HepG2 (cell line): ENCODE results near the gene NALCN. TPM values are rescaled to one million over a fixed set of nuclear protein-coding genes. Genes with fewer than 3 reads are reported as not detected.

Source experiments
- ATAC-seq: fragments of 200-7000 bp; cut with Tn5 transposase; 3 replicates; pipeline ENCODE4 v1.9.1; 2020; ENCODE audit warnings: mild to moderate bottlenecking, moderate library complexity
- BruUV-seq: library from RNA; stranded (reverse); fragments of 400-500 nt; replicated peaks from 2 replicates; lab custom pipeline; 2021; lab: Mats Ljungman, UMichigan
- CTCF ChIA-PET: fragments of 300-600 bp; formaldehyde crosslinking; extraction: SDS; loops from one replicate; lab custom pipeline; 2021; ENCODE audit warnings: low total read pairs, inconsistent platforms, low intra/inter-chr PET ratio; lab: Yijun Ruan, JAX
- POLR2A ChIA-PET: fragments of 350-600 bp; sonication (Branson Sonifier 250); formaldehyde crosslinking; loops from one replicate; lab custom pipeline; 2020; ENCODE audit warnings: antibody characterized with exemption, inconsistent platforms; lab: Yijun Ruan, JAX
- DNase-seq: peaks from one replicate; pipeline ENCODE4 v3.0.0-alpha.2; 2015; ENCODE audit warnings: low spot score
- FAIRE-seq: peaks from 3 replicates; lab custom pipeline; 2011; peaks lifted over from hg19 to GRCh38; lab: Jason Lieb, UNC
- H2AFZ ChIP-seq: one replicate; pipeline ENCODE4 v1.6.1; 2011; ENCODE audit warnings: low read length, inconsistent platforms
- H3K27ac ChIP-seq: fragments of 300-600 bp; 3 replicates; pipeline ENCODE4 v1.8.0; 2011; ENCODE audit warnings: mixed run types, mild to moderate bottlenecking, mixed read lengths, low read length, inconsistent platforms; ENCODE audit not compliant: insufficient read depth; ENCODE audit errors: extremely low read length
- H3K27me3 ChIP-seq, 2 experiments: fragments of 200-600 bp in 1 of 2; 2 replicates in 1 of 2; 3 replicates in 1 of 2; pipeline versions ENCODE4 v1.6.0 to v1.8.0; 2011; ENCODE audit warnings: low read length in 2 of 2, mild to moderate bottlenecking in 2 of 2, moderate library complexity in 2 of 2, inconsistent platforms in 1 of 2; ENCODE audit not compliant: insufficient read depth in 2 of 2, control insufficient read depth in 1 of 2
- H3K36me3 ChIP-seq, 2 experiments: fragments of 200-600 bp in 1 of 2; replicated peaks in 1 of 2; 2 replicates in 1 of 2; 3 replicates in 1 of 2; pipeline versions ENCODE4 v1.5.1 to v1.8.0; 2011; ENCODE audit warnings: low read length in 2 of 2, inconsistent platforms in 1 of 2; ENCODE audit not compliant: insufficient read depth in 2 of 2, control insufficient read depth in 1 of 2
- H3K4me1 ChIP-seq: 2 replicates; pipeline ENCODE4 v1.5.1; 2012; ENCODE audit warnings: low read length, inconsistent platforms; ENCODE audit not compliant: insufficient read depth
- H3K4me2 ChIP-seq: 2 replicates; pipeline ENCODE4 v1.6.0; 2011; ENCODE audit warnings: low read depth, low read length, inconsistent platforms
- H3K4me3 ChIP-seq, 3 experiments: fragments of 200-600 bp in 1 of 3; sonication (generic), shearing (Covaris generic) in 1 of 3; replicated peaks in 1 of 3; 2 replicates each; pipeline ENCODE4 v1.5.1; 2011 to 2016; ENCODE audit warnings: low read length in 3 of 3, inconsistent platforms in 2 of 3, low read depth in 2 of 3, mild to moderate bottlenecking in 2 of 3, control low read depth in 1 of 3, mixed read lengths in 1 of 3; ENCODE audit not compliant: insufficient read depth in 1 of 3
- H3K79me2 ChIP-seq: one replicate; pipeline ENCODE4 v1.6.1; 2011; ENCODE audit warnings: low read length, inconsistent platforms; ENCODE audit not compliant: insufficient read depth
- H3K9ac ChIP-seq: 2 replicates; pipeline ENCODE4 v1.6.0; 2011; ENCODE audit warnings: mild to moderate bottlenecking, low read depth, low read length, inconsistent platforms; ENCODE audit not compliant: insufficient read depth
- H3K9me3 ChIP-seq: 2 replicates; pipeline ENCODE4 v1.5.1; 2012; ENCODE audit warnings: mild to moderate bottlenecking, low read length
- H4K20me1 ChIP-seq: 2 replicates; pipeline ENCODE4 v1.6.0; 2011; ENCODE audit warnings: inconsistent platforms, mild to moderate bottlenecking, low read length, moderate library complexity; ENCODE audit not compliant: insufficient read depth
- ADNP ChIP-seq: sonication (generic); formaldehyde crosslinking; IDR thresholded peaks from 2 replicates; pipeline ENCODE4 v1.4.0; 2020; ENCODE audit warnings: missing genetic modification reagents
- ESRRA ChIP-seq: sonication (generic); formaldehyde crosslinking; IDR thresholded peaks from 2 replicates; pipeline ENCODE4 v1.5.1; 2020; ENCODE audit warnings: mild to moderate bottlenecking, low read depth, missing genetic modification reagents
- ETV5 ChIP-seq: IDR thresholded peaks from 2 replicates; pipeline ENCODE4 v1.6.1; 2018; ENCODE audit warnings: missing biosample characterization, missing genetic modification reagents, inconsistent platforms, borderline replicate concordance
- FOXA3 ChIP-seq: IDR thresholded peaks from 2 replicates; pipeline ENCODE4 v1.6.1; 2016; ENCODE audit warnings: missing genetic modification reagents, missing compliant biosample characterization
- HES4 ChIP-seq: sonication (generic); formaldehyde crosslinking; IDR thresholded peaks from 2 replicates; pipeline ENCODE4 v1.9.0; 2021; ENCODE audit warnings: mild to moderate bottlenecking, missing genetic modification reagents, borderline replicate concordance
- PHF5A ChIP-seq: IDR thresholded peaks from one replicate; pipeline ENCODE4 v1.6.1; 2018; ENCODE audit warnings: low read depth, missing genetic modification reagents; ENCODE audit not compliant: unreplicated experiment
- ZNF772 ChIP-seq: sonication (generic); formaldehyde crosslinking; IDR thresholded peaks from 2 replicates; pipeline ENCODE4 v1.5.0; 2020; ENCODE audit warnings: mild to moderate bottlenecking, missing genetic modification reagents
- WGBS: methylation state at CpG from one replicate; pipeline ENCODE4 v1.1.6; 2017; ENCODE audit warnings: low lambda C conversion rate; 5-methylcytosine and 5-hydroxymethylcytosine counted together
- in situ Hi-C: cut with HindIII; loops from 2 replicates; pipeline ENCODE4 v1.10.0; 2017; ENCODE audit warnings: low pct_unique_long_range_greater_than_20kb; ENCODE audit not compliant: extremely low pct_ligation_motif_present
- intact Hi-C: fragments of 100-400 bp; cut with micrococcal nuclease; formaldehyde crosslinking; loops from one replicate; pipeline ENCODE4 v1.10.0; 2022; ENCODE audit not compliant: unreplicated experiment
- polyA plus RNA-seq, 8 experiments: library from polyadenylated mRNA; depleted of rRNA in 3 of 8; stranded (reverse) in 7 of 8; unstranded in 1 of 8; fragments of >200 nt; fragmentation: Illumina TruSeq in 4 of 8; extraction: Trizol in 4 of 8; gene quantifications; 2 replicates each; pipeline versions ENCODE4 v1.2.1 to v1.2.3, GENCODE V29; 2011 to 2016; ENCODE audit warnings: low read depth in 4 of 8, missing spikeins in 1 of 8, mixed read lengths in 1 of 8; ENCODE audit not compliant: insufficient read depth in 1 of 8
- total RNA-seq, 5 experiments: library from RNA; depleted of rRNA; stranded (reverse); fragments of >200 nt; fragmentation: Illumina TruSeq; extraction: Trizol; gene quantifications; 2 replicates each; pipeline ENCODE4 v1.2.3, GENCODE V29; 2016; ENCODE audit warnings: low read depth in 1 of 5
- TF ChIP-seq, protein P1 (sequence below): sonication (generic); formaldehyde crosslinking; conservative IDR thresholded peaks from 2 replicates; pipeline ENCODE4 v1.4.0; 2020; ENCODE audit warnings: missing genetic modification reagents
- TF ChIP-seq, protein P2 (sequence below): sonication (generic); formaldehyde crosslinking; conservative IDR thresholded peaks from 2 replicates; pipeline ENCODE4 v1.8.1; 2023; ENCODE audit warnings: missing genetic modification reagents
- TF ChIP-seq, protein P3 (sequence below): sonication (generic); formaldehyde crosslinking; conservative IDR thresholded peaks from 2 replicates; pipeline ENCODE4 v1.8.0; 2022; ENCODE audit warnings: mild to moderate bottlenecking, moderate library complexity, missing genetic modification reagents
- TF ChIP-seq, protein P4 (sequence below): sonication (generic); formaldehyde crosslinking; IDR thresholded peaks from 2 replicates; pipeline ENCODE4 v1.9.0; 2021; ENCODE audit warnings: mild to moderate bottlenecking, missing genetic modification reagents
- TF ChIP-seq, protein P5 (sequence below): sonication (generic); formaldehyde crosslinking; IDR thresholded peaks from 2 replicates; pipeline ENCODE4 v1.5.0; 2020; ENCODE audit warnings: mild to moderate bottlenecking, low read depth, missing genetic modification reagents, borderline replicate concordance

Gene NALCN
- total and polyA plus RNA-seq, 2 of the 13 experiments (the other 11 are each of a cell fraction or from before 2014, with no cell fraction given), result not detected

DNA sequence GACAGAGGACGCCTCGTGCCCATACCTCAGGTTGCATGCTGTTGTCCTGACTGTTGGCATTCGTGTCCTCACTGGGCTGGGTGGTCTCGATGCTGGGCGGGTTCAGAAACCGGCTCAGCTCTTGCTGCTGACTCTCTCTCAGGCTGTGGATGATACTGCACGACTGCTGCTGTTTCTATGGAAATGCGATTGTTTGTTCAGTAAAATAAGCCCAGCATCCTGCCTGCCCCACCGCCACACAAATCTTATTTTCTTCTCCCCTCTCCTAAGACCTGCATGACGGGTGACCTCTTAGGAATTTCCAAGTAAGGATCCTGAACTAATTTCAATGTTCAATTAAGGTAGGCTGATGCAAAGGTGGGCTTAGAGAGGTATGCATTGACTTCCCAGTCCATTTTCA is 356.5 kb downstream of the NALCN start:
- BruUV-seq, result no TSS peak
- in situ Hi-C loops (no loop called here), intact Hi-C loops (no loop called here)
- H3K9me3 ChIP-seq, result no peaks in the 10 kb centered on the region
- H2AFZ ChIP-seq, result no peak overlapping the region
- no peaks in the 10 kb centered on the region for H4K20me1 ChIP-seq
- no peaks in the 10 kb centered on the region for H3K36me3 ChIP-seq
- ATAC-seq (no peak), FAIRE-seq (no peak), DNase-seq (no peak)
- POLR2A ChIA-PET, result no interaction called here
- no peaks in the 10 kb centered on the region for H3K79me2 ChIP-seq
- CTCF ChIA-PET, result no interaction called here
- H3K4me3 ChIP-seq, result no peak overlapping the region
- no peak overlapping the region for H3K4me2 ChIP-seq
- no peak overlapping the region for H3K27ac ChIP-seq
- H3K9ac ChIP-seq, result no peak overlapping the region
- 9% methylated on average over 10 of the region's 10 CpGs for WGBS
- no peaks in the 10 kb centered on the region for H3K4me1 ChIP-seq
- H3K27me3 ChIP-seq, result peaks cover 0 to 19% of the 10 kb centered on the region in 2 experiments; a peak in 2 of 5 replicates
- TF ChIP-seq ZNF772 (CRISPR knock-in tag) (no peak), ESRRA (CRISPR knock-in tag) (no peak), ETV5 (no peak), PHF5A (no peak), FOXA3 (no peak), HES4 (no peak), ADNP (CRISPR knock-in tag) (no peak)
- TF ChIP-seq, protein P1, sequence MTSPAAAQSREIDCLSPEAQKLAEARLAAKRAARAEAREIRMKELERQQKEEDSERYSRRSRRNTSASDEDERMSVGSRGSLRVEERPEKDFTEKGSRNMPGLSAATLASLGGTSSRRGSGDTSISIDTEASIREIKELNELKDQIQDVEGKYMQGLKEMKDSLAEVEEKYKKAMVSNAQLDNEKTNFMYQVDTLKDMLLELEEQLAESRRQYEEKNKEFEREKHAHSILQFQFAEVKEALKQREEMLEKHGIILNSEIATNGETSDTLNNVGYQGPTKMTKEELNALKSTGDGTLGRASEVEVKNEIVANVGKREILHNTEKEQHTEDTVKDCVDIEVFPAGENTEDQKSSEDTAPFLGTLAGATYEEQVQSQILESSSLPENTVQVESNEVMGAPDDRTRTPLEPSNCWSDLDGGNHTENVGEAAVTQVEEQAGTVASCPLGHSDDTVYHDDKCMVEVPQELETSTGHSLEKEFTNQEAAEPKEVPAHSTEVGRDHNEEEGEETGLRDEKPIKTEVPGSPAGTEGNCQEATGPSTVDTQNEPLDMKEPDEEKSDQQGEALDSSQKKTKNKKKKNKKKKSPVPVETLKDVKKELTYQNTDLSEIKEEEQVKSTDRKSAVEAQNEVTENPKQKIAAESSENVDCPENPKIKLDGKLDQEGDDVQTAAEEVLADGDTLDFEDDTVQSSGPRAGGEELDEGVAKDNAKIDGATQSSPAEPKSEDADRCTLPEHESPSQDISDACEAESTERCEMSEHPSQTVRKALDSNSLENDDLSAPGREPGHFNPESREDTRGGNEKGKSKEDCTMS (CRISPR knock-in tag), result no peak
- TF ChIP-seq, protein P2, sequence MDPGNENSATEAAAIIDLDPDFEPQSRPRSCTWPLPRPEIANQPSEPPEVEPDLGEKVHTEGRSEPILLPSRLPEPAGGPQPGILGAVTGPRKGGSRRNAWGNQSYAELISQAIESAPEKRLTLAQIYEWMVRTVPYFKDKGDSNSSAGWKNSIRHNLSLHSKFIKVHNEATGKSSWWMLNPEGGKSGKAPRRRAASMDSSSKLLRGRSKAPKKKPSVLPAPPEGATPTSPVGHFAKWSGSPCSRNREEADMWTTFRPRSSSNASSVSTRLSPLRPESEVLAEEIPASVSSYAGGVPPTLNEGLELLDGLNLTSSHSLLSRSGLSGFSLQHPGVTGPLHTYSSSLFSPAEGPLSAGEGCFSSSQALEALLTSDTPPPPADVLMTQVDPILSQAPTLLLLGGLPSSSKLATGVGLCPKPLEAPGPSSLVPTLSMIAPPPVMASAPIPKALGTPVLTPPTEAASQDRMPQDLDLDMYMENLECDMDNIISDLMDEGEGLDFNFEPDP (CRISPR knock-in tag), result no peak
- TF ChIP-seq, protein P3, sequence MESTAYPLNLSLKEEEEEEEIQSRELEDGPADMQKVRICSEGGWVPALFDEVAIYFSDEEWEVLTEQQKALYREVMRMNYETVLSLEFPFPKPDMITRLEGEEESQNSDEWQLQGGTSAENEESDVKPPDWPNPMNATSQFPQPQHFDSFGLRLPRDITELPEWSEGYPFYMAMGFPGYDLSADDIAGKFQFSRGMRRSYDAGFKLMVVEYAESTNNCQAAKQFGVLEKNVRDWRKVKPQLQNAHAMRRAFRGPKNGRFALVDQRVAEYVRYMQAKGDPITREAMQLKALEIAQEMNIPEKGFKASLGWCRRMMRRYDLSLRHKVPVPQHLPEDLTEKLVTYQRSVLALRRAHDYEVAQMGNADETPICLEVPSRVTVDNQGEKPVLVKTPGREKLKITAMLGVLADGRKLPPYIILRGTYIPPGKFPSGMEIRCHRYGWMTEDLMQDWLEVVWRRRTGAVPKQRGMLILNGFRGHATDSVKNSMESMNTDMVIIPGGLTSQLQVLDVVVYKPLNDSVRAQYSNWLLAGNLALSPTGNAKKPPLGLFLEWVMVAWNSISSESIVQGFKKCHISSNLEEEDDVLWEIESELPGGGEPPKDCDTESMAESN (CRISPR knock-in tag), result no peak
- TF ChIP-seq, protein P4, sequence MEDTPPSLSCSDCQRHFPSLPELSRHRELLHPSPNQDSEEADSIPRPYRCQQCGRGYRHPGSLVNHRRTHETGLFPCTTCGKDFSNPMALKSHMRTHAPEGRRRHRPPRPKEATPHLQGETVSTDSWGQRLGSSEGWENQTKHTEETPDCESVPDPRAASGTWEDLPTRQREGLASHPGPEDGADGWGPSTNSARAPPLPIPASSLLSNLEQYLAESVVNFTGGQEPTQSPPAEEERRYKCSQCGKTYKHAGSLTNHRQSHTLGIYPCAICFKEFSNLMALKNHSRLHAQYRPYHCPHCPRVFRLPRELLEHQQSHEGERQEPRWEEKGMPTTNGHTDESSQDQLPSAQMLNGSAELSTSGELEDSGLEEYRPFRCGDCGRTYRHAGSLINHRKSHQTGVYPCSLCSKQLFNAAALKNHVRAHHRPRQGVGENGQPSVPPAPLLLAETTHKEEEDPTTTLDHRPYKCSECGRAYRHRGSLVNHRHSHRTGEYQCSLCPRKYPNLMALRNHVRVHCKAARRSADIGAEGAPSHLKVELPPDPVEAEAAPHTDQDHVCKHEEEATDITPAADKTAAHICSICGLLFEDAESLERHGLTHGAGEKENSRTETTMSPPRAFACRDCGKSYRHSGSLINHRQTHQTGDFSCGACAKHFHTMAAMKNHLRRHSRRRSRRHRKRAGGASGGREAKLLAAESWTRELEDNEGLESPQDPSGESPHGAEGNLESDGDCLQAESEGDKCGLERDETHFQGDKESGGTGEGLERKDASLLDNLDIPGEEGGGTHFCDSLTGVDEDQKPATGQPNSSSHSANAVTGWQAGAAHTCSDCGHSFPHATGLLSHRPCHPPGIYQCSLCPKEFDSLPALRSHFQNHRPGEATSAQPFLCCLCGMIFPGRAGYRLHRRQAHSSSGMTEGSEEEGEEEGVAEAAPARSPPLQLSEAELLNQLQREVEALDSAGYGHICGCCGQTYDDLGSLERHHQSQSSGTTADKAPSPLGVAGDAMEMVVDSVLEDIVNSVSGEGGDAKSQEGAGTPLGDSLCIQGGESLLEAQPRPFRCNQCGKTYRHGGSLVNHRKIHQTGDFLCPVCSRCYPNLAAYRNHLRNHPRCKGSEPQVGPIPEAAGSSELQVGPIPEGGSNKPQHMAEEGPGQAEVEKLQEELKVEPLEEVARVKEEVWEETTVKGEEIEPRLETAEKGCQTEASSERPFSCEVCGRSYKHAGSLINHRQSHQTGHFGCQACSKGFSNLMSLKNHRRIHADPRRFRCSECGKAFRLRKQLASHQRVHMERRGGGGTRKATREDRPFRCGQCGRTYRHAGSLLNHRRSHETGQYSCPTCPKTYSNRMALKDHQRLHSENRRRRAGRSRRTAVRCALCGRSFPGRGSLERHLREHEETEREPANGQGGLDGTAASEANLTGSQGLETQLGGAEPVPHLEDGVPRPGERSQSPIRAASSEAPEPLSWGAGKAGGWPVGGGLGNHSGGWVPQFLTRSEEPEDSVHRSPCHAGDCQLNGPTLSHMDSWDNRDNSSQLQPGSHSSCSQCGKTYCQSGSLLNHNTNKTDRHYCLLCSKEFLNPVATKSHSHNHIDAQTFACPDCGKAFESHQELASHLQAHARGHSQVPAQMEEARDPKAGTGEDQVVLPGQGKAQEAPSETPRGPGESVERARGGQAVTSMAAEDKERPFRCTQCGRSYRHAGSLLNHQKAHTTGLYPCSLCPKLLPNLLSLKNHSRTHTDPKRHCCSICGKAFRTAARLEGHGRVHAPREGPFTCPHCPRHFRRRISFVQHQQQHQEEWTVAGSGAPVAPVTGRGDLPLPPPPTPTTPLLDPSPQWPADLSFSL (CRISPR knock-in tag), result no peak
- TF ChIP-seq, protein P5, sequence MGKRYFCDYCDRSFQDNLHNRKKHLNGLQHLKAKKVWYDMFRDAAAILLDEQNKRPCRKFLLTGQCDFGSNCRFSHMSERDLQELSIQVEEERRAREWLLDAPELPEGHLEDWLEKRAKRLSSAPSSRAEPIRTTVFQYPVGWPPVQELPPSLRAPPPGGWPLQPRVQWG (CRISPR knock-in tag), result no peak
